HG03520 (cell line): Measurements from ENCODE around the gene HMGB4.

Source experiments
- ATAC-seq: cut with Tn5 transposase; IDR thresholded peaks from one replicate; pipeline ENCODE4 v1.9.1; 2021; ENCODE audit warnings: mild to moderate bottlenecking, moderate library complexity; ENCODE audit not compliant: unreplicated experiment

HMGB4 gene

GRCh38 chr1:33846861-33847260 lies 17.0 kb upstream of the HMGB4 start:
- no peak for ATAC-seq

DNA sequence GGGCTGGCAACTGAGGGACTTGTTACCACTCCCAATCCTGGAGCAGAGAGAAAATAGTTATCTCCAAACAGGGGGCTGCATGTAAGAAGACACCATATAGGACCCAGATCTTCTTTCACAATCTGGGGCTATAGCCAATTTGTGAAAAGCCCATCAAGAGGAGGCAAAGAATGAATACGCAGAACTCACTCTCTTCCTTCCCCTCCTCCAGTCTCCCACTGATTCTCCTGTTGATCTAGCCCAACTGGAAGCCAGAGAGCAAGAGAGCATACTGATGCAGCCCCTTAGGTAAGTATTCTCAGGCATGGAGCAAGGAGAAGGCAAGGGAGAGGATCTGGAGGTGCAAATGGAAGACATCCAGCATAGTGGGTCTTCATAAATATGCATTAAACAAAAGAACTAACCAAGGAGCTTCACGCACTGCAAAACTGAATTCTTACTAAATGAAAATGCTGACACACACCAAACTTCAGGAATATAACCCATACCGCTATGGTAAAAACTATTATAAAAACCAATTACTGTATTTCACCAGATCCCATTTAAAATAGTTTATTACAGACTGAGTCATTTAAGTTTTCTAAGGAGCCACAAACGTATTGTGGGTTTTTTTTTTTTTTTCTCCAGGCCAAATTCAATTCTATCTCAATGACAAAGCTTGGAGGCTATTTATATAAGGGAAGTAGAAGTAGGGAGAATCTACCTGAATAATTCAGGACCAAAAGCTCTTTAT lies 15.5 kb upstream of the HMGB4 start:
- ATAC-seq, result no peak

DNA sequence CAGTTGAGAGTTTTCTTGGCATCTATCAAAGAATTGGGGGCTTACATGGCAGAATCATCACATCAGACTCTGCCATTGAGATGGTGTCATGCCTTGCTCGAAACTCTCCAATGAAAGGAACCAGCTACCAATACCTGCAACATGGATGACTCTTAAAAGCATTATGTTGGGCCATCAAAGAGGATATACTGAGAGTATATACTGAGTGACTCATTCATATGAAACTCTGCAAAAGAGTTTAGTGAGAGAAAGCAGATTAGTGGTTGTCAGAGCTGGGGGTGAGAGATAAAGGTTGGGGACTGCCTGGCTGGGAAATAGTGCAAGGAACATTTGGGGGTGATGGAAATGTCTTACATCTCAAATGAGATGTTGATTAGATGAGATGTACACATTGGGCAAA lies 14.7 kb upstream of the HMGB4 start:
- no peak for ATAC-seq

DNA sequence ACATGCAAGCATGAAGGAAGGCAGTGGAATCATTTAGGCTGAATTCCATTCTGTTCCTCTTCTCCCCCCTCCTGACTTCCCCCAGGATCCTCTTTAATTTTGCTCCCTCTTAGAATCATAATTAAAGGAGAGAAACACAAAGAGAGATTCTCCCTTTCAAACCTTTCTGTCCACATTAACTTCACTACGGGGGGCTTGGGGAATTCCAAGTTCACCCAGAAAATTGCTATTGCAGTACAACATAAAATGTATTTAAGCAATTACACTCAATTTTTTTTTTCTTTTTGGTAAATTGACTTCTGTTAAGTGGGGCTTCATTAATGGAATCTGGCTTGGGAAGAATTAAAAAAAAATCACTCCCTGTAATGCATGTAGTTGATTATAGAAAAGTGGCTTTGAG lies 13.4 kb upstream of the HMGB4 start:
- ATAC-seq, result no peak

- ATAC-seq, result no peak
These were observed 11.2 kb upstream of the HMGB4 start for GRCh38 chr1:33852711-33853110.

- no peak for ATAC-seq
These were observed 10.4 kb upstream of the HMGB4 start for GRCh38 chr1:33853431-33853830.

GRCh38 chr1:33854091-33854490 lies 9.8 kb upstream of the HMGB4 start:
- no peak for ATAC-seq

DNA sequence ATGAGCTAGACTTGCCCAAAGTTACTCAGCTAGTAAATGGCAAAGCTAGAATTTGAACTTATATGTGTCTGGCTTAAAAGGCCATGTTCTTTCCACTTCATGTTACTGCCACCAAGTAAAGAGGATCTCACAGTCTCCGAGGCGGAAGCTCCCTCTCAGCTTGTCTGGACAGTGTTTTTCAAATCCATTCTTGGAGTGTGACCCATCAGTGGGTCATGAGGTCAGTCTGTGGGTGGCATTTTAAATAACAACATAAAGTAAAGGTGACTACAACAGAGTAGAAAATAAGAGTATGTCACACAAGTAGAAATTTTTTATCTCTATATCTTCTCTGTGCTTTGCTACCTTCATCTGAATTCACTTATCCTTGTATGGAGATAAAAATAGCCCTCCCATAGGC lies 3.2 kb upstream of the HMGB4 start:
- no peak for ATAC-seq

DNA sequence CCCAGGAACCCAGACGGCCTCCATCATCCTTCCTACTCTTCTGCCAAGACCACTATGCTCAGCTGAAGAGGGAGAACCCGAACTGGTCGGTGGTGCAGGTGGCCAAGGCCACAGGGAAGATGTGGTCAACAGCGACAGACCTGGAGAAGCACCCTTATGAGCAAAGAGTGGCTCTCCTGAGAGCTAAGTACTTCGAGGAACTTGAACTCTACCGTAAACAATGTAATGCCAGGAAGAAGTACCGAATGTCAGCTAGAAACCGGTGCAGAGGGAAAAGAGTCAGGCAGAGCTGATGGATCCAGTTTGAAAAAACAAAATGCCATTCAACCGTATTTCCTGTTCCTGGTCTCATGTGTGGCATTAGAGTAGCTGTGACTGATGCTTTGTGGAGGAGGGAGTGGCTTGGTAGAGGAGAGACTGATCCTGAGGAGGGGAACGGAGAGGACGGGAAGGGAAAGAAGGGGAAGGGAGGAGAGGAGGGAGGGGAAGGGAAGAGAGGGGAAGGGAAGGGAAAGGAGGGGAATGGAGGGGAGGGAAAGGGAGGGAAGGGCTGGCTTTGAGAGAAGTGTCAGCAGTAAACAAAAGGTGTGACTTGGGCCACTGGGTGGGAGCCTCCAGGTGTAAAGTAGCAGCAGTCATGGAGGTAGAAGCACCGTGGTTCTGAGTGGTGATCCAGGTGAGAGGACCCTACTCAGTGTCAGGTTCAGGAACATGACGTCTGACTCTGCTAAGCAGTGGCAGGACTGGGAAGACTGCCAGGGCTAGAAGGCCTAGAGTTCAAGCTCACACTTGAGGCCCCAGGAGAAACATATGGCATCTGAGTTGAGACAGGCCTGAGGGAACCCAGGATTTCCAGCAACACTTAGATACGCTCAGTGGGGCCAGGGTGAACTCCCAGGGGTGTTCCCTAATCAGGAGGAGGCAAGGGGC lies 846 bp downstream of the HMGB4 start:
- ATAC-seq, result no peak

DNA sequence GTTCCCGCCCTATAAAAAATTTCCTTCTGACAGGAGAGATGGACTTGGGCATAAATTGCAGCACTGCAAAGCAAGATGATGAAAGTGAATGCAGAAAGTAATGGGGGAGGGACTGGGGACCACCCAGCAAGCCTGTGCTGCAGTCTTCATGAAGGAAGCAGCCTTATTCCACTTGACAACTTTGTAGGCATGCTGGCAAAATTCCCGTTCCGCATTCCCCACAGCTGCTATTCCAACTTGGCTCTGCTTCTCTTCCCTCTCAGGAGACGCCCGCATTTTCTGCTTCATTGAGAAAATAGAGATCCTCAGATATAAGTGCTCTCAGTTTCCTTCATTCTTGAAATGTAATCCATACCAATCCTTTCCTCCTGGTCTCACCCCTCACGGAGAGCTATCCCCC lies 2.4 kb downstream of the HMGB4 start:
- ATAC-seq, result no peak

DNA sequence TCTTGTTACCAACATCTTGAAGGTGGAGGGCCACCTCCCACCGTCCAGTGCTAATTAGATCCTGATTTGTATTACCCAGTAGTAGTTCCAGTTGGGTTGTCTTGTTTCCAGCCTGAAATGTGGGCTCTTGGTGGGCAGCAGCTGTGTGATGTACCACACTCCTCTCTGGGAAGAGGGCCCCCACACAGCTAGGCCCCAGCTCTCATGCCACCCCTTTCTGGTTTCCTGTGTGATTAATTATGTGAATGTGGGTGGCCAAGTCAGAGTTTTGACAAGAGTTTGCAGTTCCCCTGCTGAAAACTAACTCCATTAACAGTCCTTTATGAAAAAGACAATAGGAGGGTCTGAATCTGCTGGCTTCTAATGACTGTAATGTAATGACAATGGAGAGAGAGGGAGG lies 3.8 kb downstream of the HMGB4 start:
- ATAC-seq, result no peak

DNA sequence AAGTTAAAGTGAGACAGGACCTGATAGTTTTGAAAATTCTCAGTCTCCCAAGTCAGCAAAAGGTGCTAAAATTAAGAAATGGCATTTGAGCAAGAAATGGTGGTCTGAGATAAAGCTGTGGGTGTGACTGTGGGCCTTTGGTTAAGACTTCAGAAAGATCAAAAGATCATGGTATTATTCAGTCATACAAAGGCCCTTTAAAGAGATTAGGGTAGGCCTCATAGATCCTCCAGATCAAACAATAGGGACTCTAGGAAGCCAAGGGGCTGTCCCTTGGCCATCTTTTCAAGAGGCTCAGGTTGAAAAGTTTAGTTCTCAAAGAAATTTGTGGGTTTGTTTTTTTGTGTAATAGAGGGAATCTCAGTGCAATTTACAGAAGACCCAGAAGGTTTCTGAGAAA lies 8.4 kb downstream of the HMGB4 start:
- no peak for ATAC-seq

GRCh38 chr1:33872683-33873082 lies 8.8 kb downstream of the HMGB4 start:
- no peak for ATAC-seq

- ATAC-seq, result no peak
These were observed 10.8 kb downstream of the HMGB4 start for GRCh38 chr1:33874636-33875035.

- ATAC-seq, result no peak
These were observed 12.0 kb downstream of the HMGB4 start for GRCh38 chr1:33875862-33876261.

DNA sequence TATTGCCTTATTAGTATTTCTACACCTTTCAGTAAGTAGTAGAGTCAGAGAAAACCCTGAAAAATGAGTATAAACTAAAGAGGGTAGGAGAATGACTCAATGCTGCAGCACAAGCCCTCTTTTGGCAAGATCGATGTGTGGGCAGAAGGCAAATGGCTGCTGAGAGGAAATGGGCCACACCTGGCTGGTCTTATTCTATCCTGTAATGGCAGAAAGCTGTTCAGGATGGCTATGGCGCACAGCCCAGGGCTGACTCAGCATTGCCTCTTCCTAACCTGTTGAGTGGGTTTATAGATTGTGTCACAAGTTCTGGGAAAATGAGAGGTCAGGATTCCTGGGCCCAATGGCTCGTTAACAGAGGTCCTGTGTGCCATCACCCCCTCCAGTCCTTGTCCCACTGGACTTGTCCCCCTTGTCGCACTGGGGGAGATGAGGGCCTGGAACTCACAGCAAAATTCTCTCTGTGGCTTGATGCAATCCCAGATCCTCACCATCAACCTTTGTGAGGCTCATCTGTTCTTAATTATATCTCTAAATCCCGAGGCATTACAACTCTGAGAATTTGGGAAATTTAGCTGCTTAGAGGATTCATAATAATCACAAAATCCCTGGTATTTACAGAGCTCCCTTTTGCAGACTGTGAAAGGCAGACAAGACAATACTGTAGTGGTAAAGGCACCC lies 13.2 kb downstream of the HMGB4 start:
- ATAC-seq, result no peak

DNA sequence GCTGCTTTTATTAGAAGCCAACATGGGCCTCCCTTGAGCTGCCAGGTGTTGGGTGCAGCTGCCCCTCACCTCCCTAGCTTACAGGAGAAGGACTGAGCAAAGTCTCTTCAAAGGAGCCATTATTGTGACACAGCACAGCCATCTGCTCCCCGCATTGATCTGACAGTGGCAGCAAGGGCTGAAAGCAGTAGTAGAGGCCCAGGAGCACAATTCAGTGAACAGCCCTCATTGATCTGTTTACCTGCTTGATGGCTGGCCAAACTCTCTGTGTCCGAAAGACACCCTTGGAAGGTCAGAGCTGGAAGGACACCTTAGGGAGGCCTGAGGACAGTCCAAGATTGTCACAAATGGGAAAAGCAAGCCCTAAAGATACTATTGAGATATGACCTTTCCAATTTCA lies 14.5 kb downstream of the HMGB4 start:
- no peak for ATAC-seq

- no peak for ATAC-seq
These were observed 16.4 kb downstream of the HMGB4 start for GRCh38 chr1:33880305-33880704.

- no peak for ATAC-seq
These were observed 22.6 kb downstream of the HMGB4 start for GRCh38 chr1:33886496-33886895.

DNA sequence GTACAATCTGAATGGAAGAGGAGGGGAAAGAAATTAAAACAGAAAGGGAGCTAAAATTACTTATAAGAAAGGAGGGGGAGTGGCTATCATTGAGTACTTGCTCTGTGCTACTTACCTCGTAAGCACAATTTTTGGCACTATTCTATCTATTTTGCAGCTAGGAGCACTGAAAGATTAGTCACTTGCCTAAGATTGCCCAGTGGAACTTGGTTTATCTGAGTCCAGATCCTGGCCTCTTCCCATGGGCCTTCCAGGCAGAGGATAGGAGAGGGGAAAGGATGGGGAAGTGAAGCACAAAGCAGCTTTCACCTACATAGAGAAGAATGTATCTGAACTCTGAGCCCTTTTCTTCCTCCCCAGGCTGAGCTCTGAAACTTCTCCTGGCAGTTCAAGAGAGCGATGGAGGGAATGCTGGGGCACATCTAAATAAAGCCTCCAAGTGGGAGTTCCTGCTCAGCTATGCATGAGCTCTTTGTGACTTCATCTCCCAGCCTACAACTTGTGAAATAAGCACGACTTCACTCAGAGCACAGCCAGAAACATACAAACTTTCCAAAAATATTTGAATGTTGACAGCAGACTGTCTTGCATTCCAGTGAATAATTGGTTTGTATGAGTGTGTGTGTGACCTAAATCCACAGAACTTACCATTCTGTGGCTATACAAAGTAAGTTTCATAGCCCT lies 29.4 kb downstream of the HMGB4 start:
- ATAC-seq, result no peak

DNA sequence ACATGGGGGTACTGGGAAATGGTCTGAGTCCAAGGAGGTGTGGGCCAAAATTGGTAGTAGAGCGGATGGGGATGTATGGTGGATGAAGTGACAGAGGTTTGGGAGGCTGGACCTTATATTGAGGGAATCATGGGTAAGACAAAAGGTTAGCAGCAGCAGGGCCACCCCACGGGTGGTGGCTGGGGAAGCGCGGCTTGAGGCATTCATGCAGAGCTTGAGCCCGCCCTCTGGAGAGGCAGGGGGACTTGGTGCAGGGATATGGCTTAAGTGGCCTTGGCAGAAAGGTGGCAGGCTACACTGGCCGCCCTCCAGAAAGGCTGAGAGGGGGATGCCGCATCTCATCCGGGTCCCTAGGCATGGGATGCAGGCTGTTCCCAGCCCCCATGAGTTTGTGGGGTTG lies 31.5 kb downstream of the HMGB4 start:
- ATAC-seq, result no peak
